Prostate gland (tissue), 2 donors: ENCODE data around the gene TEX35.

Experiments
- CTCF ChIP-seq, 4 experiments: fragments of 200-600 bp in 2 of 4; fragments of 450-650 bp in 2 of 4; sonication (generic) in 2 of 4; IDR thresholded peaks; 1 replicate in 3 of 4; 2 replicates in 1 of 4; pipeline ENCODE4 v1.5.1; 2016 to 2019; ENCODE audit warnings: antibody characterized with exemption in 4 of 4, mild to moderate bottlenecking in 2 of 4, moderate library complexity in 2 of 4
- POLR2AphosphoS5 ChIP-seq: sonication (generic); formaldehyde crosslinking; IDR thresholded peaks from one replicate; pipeline ENCODE4 v1.6.1; 2017; ENCODE audit warnings: antibody characterized with exemption

GRCh38 chr1:178491721-178492120 lies 21.2 kb upstream of the TEX35 start:
- TF ChIP-seq CTCF (IDR thresholded peaks at IDR 0.05): no peak
- TF ChIP-seq POLR2AphosphoS5: no peak
